ENCODE measurements around the gene BGN. TPM values are rescaled to one million over a fixed set of nuclear protein-coding genes. Genes with fewer than 3 reads are reported as not detected.

Gene BGN
- total RNA-seq, 1 donor from 2014 or later: 0.69 TPM

DNA sequence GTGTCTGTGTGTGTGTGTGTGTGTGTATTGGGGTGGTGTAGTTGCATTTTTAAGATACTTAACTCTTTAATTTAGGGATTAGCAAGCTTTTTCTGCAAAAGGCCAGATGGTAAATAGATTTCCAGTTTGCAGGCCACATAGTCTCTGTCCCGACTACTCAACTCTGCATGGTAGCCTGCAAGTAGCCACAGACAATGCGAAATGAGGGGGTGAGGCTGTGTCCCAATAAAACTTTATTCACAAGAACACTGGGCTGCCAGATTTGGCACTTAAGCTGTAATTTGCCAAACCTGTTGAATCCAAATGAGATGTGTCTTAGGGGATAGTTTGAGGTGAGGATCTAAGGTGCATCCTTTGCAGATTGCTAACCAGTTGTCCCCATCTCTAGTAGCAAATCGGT is 29.5 kb downstream of the BGN start:
- TF ChIP-seq, protein P1, sequence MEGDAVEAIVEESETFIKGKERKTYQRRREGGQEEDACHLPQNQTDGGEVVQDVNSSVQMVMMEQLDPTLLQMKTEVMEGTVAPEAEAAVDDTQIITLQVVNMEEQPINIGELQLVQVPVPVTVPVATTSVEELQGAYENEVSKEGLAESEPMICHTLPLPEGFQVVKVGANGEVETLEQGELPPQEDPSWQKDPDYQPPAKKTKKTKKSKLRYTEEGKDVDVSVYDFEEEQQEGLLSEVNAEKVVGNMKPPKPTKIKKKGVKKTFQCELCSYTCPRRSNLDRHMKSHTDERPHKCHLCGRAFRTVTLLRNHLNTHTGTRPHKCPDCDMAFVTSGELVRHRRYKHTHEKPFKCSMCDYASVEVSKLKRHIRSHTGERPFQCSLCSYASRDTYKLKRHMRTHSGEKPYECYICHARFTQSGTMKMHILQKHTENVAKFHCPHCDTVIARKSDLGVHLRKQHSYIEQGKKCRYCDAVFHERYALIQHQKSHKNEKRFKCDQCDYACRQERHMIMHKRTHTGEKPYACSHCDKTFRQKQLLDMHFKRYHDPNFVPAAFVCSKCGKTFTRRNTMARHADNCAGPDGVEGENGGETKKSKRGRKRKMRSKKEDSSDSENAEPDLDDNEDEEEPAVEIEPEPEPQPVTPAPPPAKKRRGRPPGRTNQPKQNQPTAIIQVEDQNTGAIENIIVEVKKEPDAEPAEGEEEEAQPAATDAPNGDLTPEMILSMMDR (conservative IDR thresholded peaks at IDR 0.05; ENCODE audit: low read depth, low read length): no peak
- no peak for DNase-seq (ENCODE audit: low read depth)
- no peak overlapping the region for H3K4me3 ChIP-seq (ENCODE audit: low read depth, low read length)

DNA sequence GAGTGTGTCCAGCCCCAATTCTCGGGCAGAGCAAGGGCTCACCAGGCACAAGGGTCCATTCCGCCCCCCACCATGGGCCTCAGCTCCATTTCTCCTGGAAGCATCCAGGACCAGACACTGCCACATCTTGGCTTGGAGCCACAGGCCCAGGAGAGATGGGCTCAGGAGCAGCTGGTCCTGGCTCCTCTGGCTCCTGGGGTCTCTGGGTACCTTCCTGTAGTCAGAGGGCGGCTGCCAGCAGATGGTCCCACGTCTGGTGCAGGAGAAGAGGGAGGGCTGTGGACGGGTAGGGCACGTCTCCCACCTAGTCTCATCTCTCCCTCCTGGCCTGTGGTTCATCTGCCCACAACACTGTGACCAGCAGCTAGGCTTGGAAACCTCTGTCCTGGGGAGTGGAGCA is 30.7 kb downstream of the BGN start:
- no peak overlapping the region for H3K4me3 ChIP-seq (ENCODE audit: low read depth, low read length)
- no peak for DNase-seq (ENCODE audit: low read depth)
- TF ChIP-seq, protein P1 (conservative IDR thresholded peaks at IDR 0.05; ENCODE audit: low read depth, low read length): no peak

DNA sequence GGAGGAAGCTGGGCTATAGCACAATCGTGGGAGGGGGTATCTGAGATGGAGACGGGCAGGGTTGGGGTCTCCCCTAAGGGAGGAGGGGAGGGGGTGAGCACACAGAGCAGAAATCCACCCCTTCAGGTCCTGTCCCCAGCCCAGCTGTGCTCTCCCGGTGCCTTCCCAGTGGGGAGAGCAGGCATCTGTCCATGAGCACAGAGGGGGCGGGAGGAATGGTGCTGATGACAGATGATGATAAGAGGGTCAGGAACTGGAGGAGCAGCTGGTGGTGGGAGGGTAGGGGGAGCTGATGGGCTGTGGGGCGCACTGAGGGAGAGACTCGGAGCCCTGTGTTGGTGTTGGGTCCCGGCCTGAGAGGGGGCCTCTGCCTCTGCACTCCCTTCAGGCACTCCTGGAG is 31.3 kb downstream of the BGN start:
- H3K4me3 ChIP-seq (ENCODE audit: low read depth, low read length): no peak overlapping the region
- TF ChIP-seq, protein P1 (conservative IDR thresholded peaks at IDR 0.05; ENCODE audit: low read depth, low read length): no peak
- DNase-seq (ENCODE audit: low read depth): no peak

DNA sequence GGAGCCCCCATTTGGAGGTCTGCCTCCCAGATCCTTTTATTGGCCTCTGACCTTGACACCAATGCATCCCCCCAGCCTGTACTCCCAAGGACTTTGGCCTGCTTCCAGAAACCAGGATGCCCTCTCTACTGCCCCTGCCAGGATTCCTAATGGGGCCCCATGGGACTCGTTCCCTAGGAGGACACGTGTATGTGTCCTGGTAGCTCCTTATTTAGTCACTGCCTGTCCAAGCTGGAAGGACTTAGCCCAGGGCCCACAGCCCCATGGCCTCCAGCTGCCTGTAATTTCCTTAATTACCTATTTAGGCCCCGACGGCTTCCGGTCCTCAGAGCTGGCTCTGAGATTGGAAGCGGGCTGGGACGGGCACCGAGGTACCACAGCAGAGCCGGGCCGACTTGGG is 32.0 kb downstream of the BGN start:
- TF ChIP-seq, protein P1 (conservative IDR thresholded peaks at IDR 0.05; ENCODE audit: low read depth, low read length): no peak
- no peak for DNase-seq (ENCODE audit: low read depth)
- H3K4me3 ChIP-seq (ENCODE audit: low read depth, low read length): no peak overlapping the region

DNA sequence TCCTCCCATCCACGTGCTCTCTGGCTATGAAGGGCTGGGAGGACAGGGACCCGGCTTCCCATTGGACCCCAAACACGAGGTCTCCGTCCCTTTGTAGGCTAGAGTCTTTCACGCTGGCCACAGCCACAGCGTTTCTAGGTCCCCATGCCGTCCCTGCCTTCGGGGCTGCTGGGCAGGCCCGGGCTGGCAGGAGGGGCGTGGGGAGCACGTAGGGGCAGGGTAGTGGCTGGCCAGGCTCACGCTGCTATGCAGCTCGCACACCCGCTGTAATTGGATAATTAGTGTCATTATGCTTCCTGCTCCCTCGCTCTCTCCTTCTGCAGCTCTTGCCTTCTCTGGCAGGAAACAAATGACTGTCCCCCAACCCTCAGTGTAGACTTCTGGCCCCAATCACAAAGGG is 32.4 kb downstream of the BGN start:
- no peak overlapping the region for H3K4me3 ChIP-seq (ENCODE audit: low read depth, low read length)
- TF ChIP-seq, protein P1 (conservative IDR thresholded peaks at IDR 0.05; ENCODE audit: low read depth, low read length): no peak
- DNase-seq (ENCODE audit: low read depth): no peak

DNA sequence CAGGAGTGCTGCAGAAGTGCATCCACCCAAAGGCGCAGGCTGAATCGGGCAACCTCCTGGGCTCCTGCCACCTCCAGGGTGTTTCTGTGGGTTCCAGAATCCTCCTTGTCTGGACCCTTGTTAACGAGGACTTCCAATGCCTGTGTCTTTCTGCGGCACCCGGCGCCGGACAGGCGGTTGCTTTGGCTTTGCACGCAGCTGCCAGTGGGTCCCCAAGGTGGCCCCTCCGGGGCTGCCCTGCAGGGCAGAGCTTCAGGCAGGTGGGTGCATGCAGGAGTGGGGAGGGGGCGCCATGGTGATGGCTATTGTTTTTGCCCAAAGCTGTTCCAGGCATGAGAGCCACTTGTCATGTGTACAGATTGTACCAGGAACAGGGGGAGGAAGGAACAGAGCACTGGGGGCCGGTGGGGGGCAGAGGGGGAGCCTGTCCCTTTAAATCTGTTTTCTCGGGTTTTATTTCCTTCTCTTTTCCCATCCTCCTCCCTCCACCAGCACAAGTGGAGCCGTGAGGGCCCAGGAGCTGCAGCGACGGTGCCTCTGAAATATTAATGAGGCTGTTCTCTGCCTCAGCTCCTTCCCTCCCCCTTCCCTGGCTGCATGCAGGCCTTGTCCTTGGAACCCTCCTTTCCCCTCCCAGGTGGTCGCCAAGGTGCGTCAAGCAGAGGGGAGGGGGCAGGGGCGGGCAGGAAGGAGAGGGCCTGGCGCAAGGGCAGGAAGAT is 35.8 kb downstream of the BGN start:
- H3K4me3 ChIP-seq (ENCODE audit: low read depth, low read length): no peak overlapping the region
- DNase-seq (ENCODE audit: low read depth): no peak
- TF ChIP-seq, protein P1 (conservative IDR thresholded peaks at IDR 0.05; ENCODE audit: low read depth, low read length): no peak

DNA sequence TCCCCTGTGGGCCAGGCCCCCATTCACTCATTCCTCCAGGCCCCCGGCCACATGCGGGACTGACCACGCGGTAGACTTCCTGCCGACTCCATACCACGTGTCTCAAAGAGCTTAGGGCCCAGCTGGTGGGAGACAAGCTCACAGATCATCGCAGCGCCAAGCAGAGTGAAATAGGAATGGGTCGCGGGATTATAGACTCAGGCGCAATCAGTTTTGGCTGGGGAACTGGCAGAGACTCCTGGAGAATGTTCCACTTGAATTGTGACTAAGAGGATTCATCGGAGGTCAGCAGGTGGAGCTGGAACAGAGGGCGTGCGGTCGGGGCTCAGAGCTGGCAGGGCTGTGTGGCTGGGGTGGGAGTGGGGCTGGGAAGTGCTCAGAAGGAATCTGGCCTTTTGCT is 38.3 kb downstream of the BGN start:
- TF ChIP-seq, protein P1 (conservative IDR thresholded peaks at IDR 0.05; ENCODE audit: low read depth, low read length): no peak
- DNase-seq (ENCODE audit: low read depth): no peak
- H3K4me3 ChIP-seq (ENCODE audit: low read depth, low read length): no peak overlapping the region

All from epithelial cell of proximal tubule (primary cell).